Hindlimb muscle (tissue), 1 donor: ENCODE measurements around the gene GJA1. TPM values are rescaled to one million over a fixed set of nuclear protein-coding genes. Genes with fewer than 3 reads are reported as not detected.
"Not testable (repeated sequence)": the region's sequence is repeated elsewhere in the genome, so short reads cannot be mapped to it uniquely, and the experiment has no call there.

Source experiments
- DNase-seq: peaks from one replicate; pipeline ENCODE4 v3.0.0-alpha.2; 2013
- polyA plus RNA-seq: library from polyadenylated mRNA; unstranded; fragments of 120-200 nt; gene quantifications from one replicate; pipeline ENCODE4 v1.2.1, GENCODE V29; 2013; ENCODE audit not compliant: insufficient read length

The GJA1 gene
- polyA plus RNA-seq, 1 donor: 37.9 TPM

- DNase-seq: peak; percentile 54
These were observed 2.6 kb downstream of the GJA1 start for GRCh38 chr6:121437851-121438651.

- DNase-seq: no peak
These were observed 3.4 kb downstream of the GJA1 start for GRCh38 chr6:121438869-121439268.

GRCh38 chr6:121439475-121439874 lies 4.0 kb downstream of the GJA1 start:
- no peak for DNase-seq

- DNase-seq: no peak
These were observed 4.5 kb downstream of the GJA1 start for GRCh38 chr6:121439926-121440325.

GRCh38 chr6:121441477-121441876 lies 6.0 kb downstream of the GJA1 start:
- DNase-seq: no peak

GRCh38 chr6:121442576-121442975 lies 7.1 kb downstream of the GJA1 start:
- no peak for DNase-seq

GRCh38 chr6:121443971-121444541 lies 8.6 kb downstream of the GJA1 start:
- DNase-seq: no peak

- DNase-seq: not testable (repeated sequence)
These were observed 11.3 kb downstream of the GJA1 start for GRCh38 chr6:121446705-121447104.

- not testable (repeated sequence) for DNase-seq
These were observed 12.3 kb downstream of the GJA1 start for GRCh38 chr6:121447746-121448145.

- DNase-seq: not testable (repeated sequence)
These were observed 13.1 kb downstream of the GJA1 start for GRCh38 chr6:121448528-121448927.

GRCh38 chr6:121449331-121449730 lies 13.9 kb downstream of the GJA1 start:
- no peak for DNase-seq

- DNase-seq: no peak
These were observed 14.8 kb downstream of the GJA1 start for GRCh38 chr6:121450242-121450641.

GRCh38 chr6:121451250-121451649 lies 15.8 kb downstream of the GJA1 start:
- no peak for DNase-seq

- DNase-seq: no peak
These were observed 17.7 kb downstream of the GJA1 start for GRCh38 chr6:121453191-121453590.

GRCh38 chr6:121460170-121460569 lies 24.7 kb downstream of the GJA1 start:
- no peak for DNase-seq

- no peak for DNase-seq
These were observed 27.6 kb downstream of the GJA1 start for GRCh38 chr6:121463087-121463486.

GRCh38 chr6:121465101-121465500 lies 29.7 kb downstream of the GJA1 start:
- DNase-seq: no peak

- DNase-seq: no peak
These were observed 44.1 kb downstream of the GJA1 start for GRCh38 chr6:121479486-121480098.

GRCh38 chr6:121480099-121480713 lies 44.8 kb downstream of the GJA1 start:
- no peak for DNase-seq

GRCh38 chr6:121482004-121482693 lies 46.7 kb downstream of the GJA1 start:
- no peak for DNase-seq

- DNase-seq: no peak
These were observed 47.3 kb downstream of the GJA1 start for GRCh38 chr6:121482751-121483150.

GRCh38 chr6:121485359-121485811 lies 49.9 kb downstream of the GJA1 start:
- DNase-seq: no peak

GRCh38 chr6:121491576-121491975 lies 56.1 kb downstream of the GJA1 start:
- no peak for DNase-seq
